SK-N-SH (cell line): ENCODE results near the gene ADAM21. TPM values are rescaled to one million over a fixed set of nuclear protein-coding genes. Genes with fewer than 3 reads are reported as not detected.
"Not testable (repeated sequence)": the region's sequence is repeated elsewhere in the genome, so short reads cannot be mapped to it uniquely, and the experiment has no call there.

Experiments used
- CTCF ChIA-PET: fragments of 300-600, 350-600 bp; formaldehyde crosslinking; extraction: SDS; loops from one replicate; lab custom pipeline; 2021; lab: Yijun Ruan, JAX
- POLR2A ChIA-PET: fragments of 350-600 bp; sonication (Branson Sonifier 250); formaldehyde crosslinking; extraction: SDS; loops from one replicate; lab custom pipeline; 2020; ENCODE audit warnings: antibody characterized with exemption, inconsistent platforms; lab: Yijun Ruan, JAX
- DNase-seq: peaks from one replicate; pipeline ENCODE4 v3.0.0; 2012
- H2AFZ ChIP-seq: fragments of 200-600 bp; sonication (generic); 2 replicates; pipeline ENCODE4 v1.8.1; 2016; ENCODE audit warnings: antibody characterized with exemption, mild to moderate bottlenecking, low read depth
- H3F3A ChIP-seq: fragments of 200-600 bp; sonication (generic); replicated peaks from 2 replicates; pipeline ENCODE3; 2016; ENCODE audit warnings: antibody characterized with exemption, mild to moderate bottlenecking; ENCODE audit not compliant: insufficient read depth
- H3K27ac ChIP-seq, 2 experiments: fragments of 200-500 bp in 1 of 2; fragments of 200-600 bp in 1 of 2; sonication (Bioruptor generic) in 1 of 2; sonication (generic), shearing (Covaris generic) in 1 of 2; 2 replicates each; pipeline versions ENCODE4 v1.5.1 to v1.6.1; 2014 to 2016; ENCODE audit warnings: low read depth in 2 of 2, inconsistent platforms in 1 of 2, low read length in 1 of 2, mild to moderate bottlenecking in 1 of 2, mixed read lengths in 1 of 2
- H3K27me3 ChIP-seq: fragments of 200-600 bp; sonication (generic), shearing (Covaris generic); 2 replicates; pipeline ENCODE4 v1.6.1; 2016; ENCODE audit warnings: mixed run types; ENCODE audit not compliant: insufficient read depth
- H3K36me3 ChIP-seq, 2 experiments: fragments of 200-500 bp in 1 of 2; fragments of 200-600 bp in 1 of 2; sonication (Bioruptor generic) in 1 of 2; sonication (generic) in 1 of 2; replicated peaks in 1 of 2; 2 replicates each; pipeline versions ENCODE3 to v1.5.1; 2014 to 2016; ENCODE audit warnings: low read length in 1 of 2, mild to moderate bottlenecking in 1 of 2; ENCODE audit not compliant: insufficient read depth in 2 of 2, control insufficient read depth in 1 of 2
- H3K4me1 ChIP-seq, 2 experiments: fragments of 200-500 bp in 1 of 2; fragments of 200-600 bp in 1 of 2; sonication (Bioruptor generic) in 1 of 2; sonication (generic), shearing (Covaris generic) in 1 of 2; 2 replicates each; pipeline versions ENCODE4 v1.5.1 to v1.6.1; 2014 to 2016; ENCODE audit warnings: low read depth in 1 of 2, low read length in 1 of 2, mixed run types in 1 of 2; ENCODE audit not compliant: insufficient read depth in 2 of 2, control insufficient read depth in 1 of 2
- H3K4me2 ChIP-seq: fragments of 200-600 bp; sonication (generic), shearing (Covaris generic); 2 replicates; pipeline ENCODE4 v1.6.1; 2017; ENCODE audit warnings: mixed run types
- H3K4me3 ChIP-seq, 2 experiments: fragments of 200-500 bp in 1 of 2; fragments of 200-600 bp in 1 of 2; sonication (Bioruptor generic) in 1 of 2; sonication (generic), shearing (Covaris generic) in 1 of 2; 2 replicates each; pipeline versions ENCODE4 v1.5.1 to v1.8.1; 2014 to 2016; ENCODE audit warnings: low read depth in 2 of 2, inconsistent platforms in 1 of 2, low read length in 1 of 2, mild to moderate bottlenecking in 1 of 2, mixed read lengths in 1 of 2, moderate library complexity in 1 of 2
- H3K79me2 ChIP-seq: fragments of 200-600 bp; sonication (generic); 2 replicates; pipeline ENCODE4 v1.8.1; 2017; ENCODE audit warnings: mild to moderate bottlenecking; ENCODE audit not compliant: insufficient read depth
- H3K9ac ChIP-seq: fragments of 200-600 bp; sonication (generic); 2 replicates; pipeline ENCODE4 v1.6.1; 2017; ENCODE audit warnings: mixed run types
- H3K9me2 ChIP-seq: fragments of 200-600 bp; sonication (generic); 2 replicates; pipeline ENCODE4 v1.6.1; 2017; ENCODE audit warnings: mixed run types
- H3K9me3 ChIP-seq: fragments of 200-600 bp; sonication (generic); 2 replicates; pipeline ENCODE4 v1.6.1; 2017; ENCODE audit warnings: mixed run types, mild to moderate bottlenecking, moderate library complexity
- H4K20me1 ChIP-seq: fragments of 200-600 bp; sonication (generic); 2 replicates; pipeline ENCODE4 v1.6.1; 2017; ENCODE audit warnings: mild to moderate bottlenecking, mixed run types; ENCODE audit not compliant: insufficient read depth
- CHD2 ChIP-seq: fragments of 150-350 bp; IDR thresholded peaks from 2 replicates; pipeline ENCODE4 v1.6.1; 2018; ENCODE audit warnings: low read length; ENCODE audit not compliant: partially characterized antibody
- CTCF ChIP-seq: fragments of 200-600 bp; sonication (generic); IDR thresholded peaks from 2 replicates; pipeline ENCODE4 v1.6.1; 2017; ENCODE audit warnings: antibody characterized with exemption, mild to moderate bottlenecking, moderate library complexity
- ELF1 ChIP-seq: IDR thresholded peaks from 2 replicates; pipeline ENCODE4 v1.4.0; 2012
- EP300 ChIP-seq, 2 experiments: IDR thresholded peaks; 2 replicates each; pipeline versions ENCODE4 v1.4.0 to v1.6.1; 2012; ENCODE audit warnings: borderline replicate concordance in 1 of 2, low read depth in 1 of 2, low read length in 1 of 2
- GABPA ChIP-seq: IDR thresholded peaks from 2 replicates; pipeline ENCODE4 v1.4.0; 2012; ENCODE audit warnings: low read depth, mild to moderate bottlenecking
- GATA2 ChIP-seq: sonication (generic); formaldehyde crosslinking; IDR thresholded peaks from 2 replicates; pipeline ENCODE4 v1.5.0; 2020; ENCODE audit warnings: mild to moderate bottlenecking, missing genetic modification reagents
- MAX ChIP-seq: IDR thresholded peaks from 2 replicates; pipeline ENCODE4 v1.4.0; 2012; ENCODE audit warnings: low read depth
- MXI1 ChIP-seq: IDR thresholded peaks from 2 replicates; pipeline ENCODE4 v1.6.1; 2012; ENCODE audit warnings: mild to moderate bottlenecking, low read depth, low read length, improper control_type of control experiment
- POLR2AphosphoS5 ChIP-seq: IDR thresholded peaks from 2 replicates; pipeline ENCODE4 v1.6.1; 2012; ENCODE audit warnings: low read depth, low read length
- RAD21 ChIP-seq: IDR thresholded peaks from 2 replicates; pipeline ENCODE4 v1.6.1; 2012; ENCODE audit warnings: mild to moderate bottlenecking, low read length
- RFX5 ChIP-seq: IDR thresholded peaks from 2 replicates; pipeline ENCODE4 v1.6.1; 2012; ENCODE audit warnings: mild to moderate bottlenecking, improper control_type of control experiment, low read length
- RXRA ChIP-seq: IDR thresholded peaks from 2 replicates; pipeline ENCODE4 v1.4.0; 2012; ENCODE audit warnings: low read depth, mild to moderate bottlenecking, borderline replicate concordance
- SIN3A ChIP-seq: IDR thresholded peaks from 2 replicates; pipeline ENCODE4 v1.6.1; 2012; ENCODE audit warnings: low read depth, mild to moderate bottlenecking, low read length, moderate library complexity, borderline replicate concordance
- SMC3 ChIP-seq: IDR thresholded peaks from 2 replicates; pipeline ENCODE4 v1.6.1; 2012; ENCODE audit warnings: low read depth, low read length, improper control_type of control experiment
- TAF1 ChIP-seq: IDR thresholded peaks from 2 replicates; pipeline ENCODE4 v1.6.1; 2012; ENCODE audit warnings: low read depth, mild to moderate bottlenecking, low read length, moderate library complexity, borderline replicate concordance
- WGBS: methylation state at CpG from one replicate; pipeline ENCODE4 v1.1.6; 2017; ENCODE audit warnings: low lambda C conversion rate; 5-methylcytosine and 5-hydroxymethylcytosine counted together
- polyA plus RNA-seq, 3 experiments: library from polyadenylated mRNA; depleted of rRNA; stranded (reverse); fragments of >200 nt; gene quantifications; 2 replicates each; pipeline ENCODE4 v1.2.3, GENCODE V29; 2012

The ADAM21 gene
- polyA plus RNA-seq, 1 of the 3 experiments (the other 2 are of a cell fraction): 1.6 TPM

- WGBS: 0% methylated on average over 21 of the region's 22 CpGs
- Histone ChIP-seq H2AFZ (peak within 1 kb of the TSS; percentile 98), H3K4me3 (peak within 1 kb of the TSS; percentile 91 to 96), H4K20me1 (no peaks in the 10 kb centered on the region), H3K4me2 (peak within 1 kb of the TSS; percentile 72), H3K27me3 (no peaks in the 10 kb centered on the region), H3K36me3 (peaks cover 0 to 11% of the 10 kb centered on the region in 2 experiments), H3K9me2 (no peaks in the 10 kb centered on the region), H3K79me2 (peaks cover 41% of the 10 kb centered on the region), H3K9ac (peak within 1 kb of the TSS; percentile 74), H3F3A (no peaks in the 10 kb centered on the region), H3K4me1 (peaks cover 2 to 4% of the 10 kb centered on the region in 2 experiments; a peak in 2 of 4 replicates), H3K9me3 (no peaks in the 10 kb centered on the region), H3K27ac (peak within 1 kb of the TSS; percentile 42 to 77; a peak in 3 of 4 replicates)
- CTCF ChIA-PET: interaction anchor here (1.2 kb wide), 1 partner anchor 540 kb away, joined by 3 read pairs; no protein-coding TSS in a partner anchor
- TF ChIP-seq MAX: peak; percentile 93
- no peak for TF ChIP-seq RXRA
- peak; percentile 90 for TF ChIP-seq CHD2
- TF ChIP-seq CTCF: no peak
- peak; percentile 52 for TF ChIP-seq ELF1
- peak; percentile 50; the same call in 1 of the 2 replicates for TF ChIP-seq TAF1
- no peak for TF ChIP-seq EP300 (IDR thresholded peaks at IDR 0.05; ENCODE audit: borderline replicate concordance in 1 of 2, low read depth in 1 of 2, low read length in 1 of 2)
- peak; percentile 77 for TF ChIP-seq POLR2AphosphoS5
- TF ChIP-seq RAD21: no peak
- peak; percentile 97 for TF ChIP-seq GABPA
- TF ChIP-seq MXI1: peak; percentile 36
- 0 out of 2 replicates have a peak, but pooled peaks have one; percentile 43 for TF ChIP-seq SIN3A
- TF ChIP-seq GATA2 (CRISPR knock-in tag): no peak
- no peak for TF ChIP-seq SMC3
- TF ChIP-seq RFX5: no peak
- DNase-seq: peak; percentile 80
- POLR2A ChIA-PET: interaction anchor here (0.6 kb wide), 1 partner anchor 128 kb away, joined by 3 read pairs; no protein-coding TSS in a partner anchor
These were observed 35.1 kb upstream of the ADAM21 start, which contains the start of gene SYNJ2BP for GRCh38 chr14:70416725-70417349. SYNJ2BP (minus strand) TSS chr14:70417090; CDS start chr14:70416963, 127 bp downstream.

- H3K9ac ChIP-seq, H3K4me3 ChIP-seq, H3K27ac ChIP-seq, H2AFZ ChIP-seq, H3K4me1 ChIP-seq, DNase-seq, H3K4me2 ChIP-seq, H3K36me3 ChIP-seq, H3K27me3 ChIP-seq, H3F3A ChIP-seq, CTCF ChIA-PET, H4K20me1 ChIP-seq, H3K9me2 ChIP-seq, POLR2A ChIA-PET, H3K9me3 ChIP-seq: not testable (repeated sequence)
- 63% methylated on average over 4 of the region's 4 CpGs for WGBS
- peaks cover 29% of the 10 kb centered on the region for H3K79me2 ChIP-seq
These were observed 32.6 kb upstream of the ADAM21 start for GRCh38 chr14:70419270-70419931.
